WTC11 (cell line): Measurements from ENCODE around the gene KIF17. TPM values are rescaled to one million over a fixed set of nuclear protein-coding genes. Genes with fewer than 3 reads are reported as not detected.

Experiments used
- ATAC-seq: fragments of 200-7000 bp; cut with Tn5 transposase; 2 replicates; pipeline ENCODE4 v1.10.0; 2021; ENCODE audit warnings: mild to moderate bottlenecking, moderate library complexity
- CTCF ChIA-PET: fragments of 300-600 bp; sonication (Branson Sonifier 250); formaldehyde crosslinking; loops from one replicate; lab custom pipeline; 2021; ENCODE audit warnings: antibody characterized with exemption; lab: Charles Lee
- POLR2A ChIA-PET: fragments of 350-600 bp; sonication (Branson Sonifier 250); formaldehyde crosslinking; loops from one replicate; lab custom pipeline; 2021; ENCODE audit warnings: antibody characterized with exemption; lab: Charles Lee
- DNase-seq: peaks from one replicate; pipeline ENCODE4 v3.0.0; 2021; ENCODE audit warnings: low spot score
- H3K27ac Mint-ChIP-seq: 2 replicates; pipeline ENCODE4 v1.8.0; 2021; ENCODE audit warnings: mixed read lengths
- H3K27me3 Mint-ChIP-seq: 2 replicates; pipeline ENCODE4 v1.8.0; 2021; ENCODE audit warnings: low read depth, mild to moderate bottlenecking, moderate library complexity, mixed read lengths
- H3K36me3 Mint-ChIP-seq: 2 replicates; pipeline ENCODE4 v1.8.0; 2021; ENCODE audit warnings: mixed read lengths
- H3K4me1 Mint-ChIP-seq: 2 replicates; pipeline ENCODE4 v1.8.0; 2022; ENCODE audit warnings: mixed read lengths
- H3K4me3 Mint-ChIP-seq: 2 replicates; pipeline ENCODE4 v1.8.0; 2021; ENCODE audit warnings: mild to moderate bottlenecking, moderate library complexity, mixed read lengths
- H3K9me3 Mint-ChIP-seq: 2 replicates; pipeline ENCODE4 v1.8.0; 2021; ENCODE audit warnings: mixed read lengths
- ATF6 ChIP-seq: sonication (generic); formaldehyde crosslinking; IDR thresholded peaks from 2 replicates; pipeline ENCODE4 v1.8.1; 2023; ENCODE audit warnings: mild to moderate bottlenecking, missing genetic modification reagents
- CREM ChIP-seq: sonication (generic); formaldehyde crosslinking; IDR thresholded peaks from 2 replicates; pipeline ENCODE4 v1.8.1; 2022; ENCODE audit warnings: mild to moderate bottlenecking, missing genetic modification reagents, moderate library complexity
- E2F5 ChIP-seq: sonication (generic); formaldehyde crosslinking; IDR thresholded peaks from 2 replicates; pipeline ENCODE4 v1.8.1; 2022; ENCODE audit warnings: mild to moderate bottlenecking, moderate library complexity, missing genetic modification reagents
- ELF4 ChIP-seq: sonication (generic); formaldehyde crosslinking; IDR thresholded peaks from 2 replicates; pipeline ENCODE4 v1.8.1; 2022; ENCODE audit warnings: low read depth, mild to moderate bottlenecking, moderate library complexity, missing genetic modification reagents
- EMX1 ChIP-seq: fragments of 250-450 bp; sonication (Bioruptor Pico); IDR thresholded peaks from 2 replicates; pipeline ENCODE4 v1.8.0; 2021; ENCODE audit warnings: mild to moderate bottlenecking
- ERG ChIP-seq: fragments of 250-450 bp; sonication (Bioruptor Pico); IDR thresholded peaks from 2 replicates; pipeline ENCODE4 v1.8.0; 2021; ENCODE audit warnings: mild to moderate bottlenecking
- FOXJ3 ChIP-seq: sonication (generic); formaldehyde crosslinking; IDR thresholded peaks from 2 replicates; pipeline ENCODE4 v1.9.0; 2021; ENCODE audit warnings: missing genetic modification reagents, mild to moderate bottlenecking, borderline replicate concordance
- FOXK1 ChIP-seq: sonication (generic); formaldehyde crosslinking; IDR thresholded peaks from 2 replicates; pipeline ENCODE4 v1.8.0; 2022; ENCODE audit warnings: mild to moderate bottlenecking, moderate library complexity, missing genetic modification reagents
- GABPB1 ChIP-seq: sonication (generic); formaldehyde crosslinking; IDR thresholded peaks from 2 replicates; pipeline ENCODE4 v1.8.1; 2023; ENCODE audit warnings: mild to moderate bottlenecking, missing genetic modification reagents
- HMGXB4 ChIP-seq: sonication (generic); formaldehyde crosslinking; IDR thresholded peaks from 2 replicates; pipeline ENCODE4 v1.8.1; 2023; ENCODE audit warnings: mild to moderate bottlenecking, moderate library complexity, missing genetic modification reagents
- IRF1 ChIP-seq: sonication (generic); formaldehyde crosslinking; IDR thresholded peaks from 2 replicates; pipeline ENCODE4 v1.8.0; 2023; ENCODE audit warnings: missing genetic modification reagents
- JAZF1 ChIP-seq: fragments of 250-450 bp; sonication (Bioruptor Pico); IDR thresholded peaks from 2 replicates; pipeline ENCODE4 v1.9.0; 2021; ENCODE audit warnings: moderate library complexity, mild to moderate bottlenecking, inconsistent platforms
- MAX ChIP-seq: sonication (generic); formaldehyde crosslinking; IDR thresholded peaks from 2 replicates; pipeline ENCODE4 v1.8.0; 2022; ENCODE audit warnings: mild to moderate bottlenecking, missing genetic modification reagents
- NFE2L1 ChIP-seq: sonication (generic); formaldehyde crosslinking; IDR thresholded peaks from 2 replicates; pipeline ENCODE4 v1.8.1; 2023; ENCODE audit warnings: missing genetic modification reagents
- NFYB ChIP-seq: sonication (generic); formaldehyde crosslinking; conservative IDR thresholded peaks from 2 replicates; pipeline ENCODE4 v1.8.0; 2022; ENCODE audit warnings: low read depth, missing genetic modification reagents
- TCF7 ChIP-seq: sonication (generic); formaldehyde crosslinking; IDR thresholded peaks from 2 replicates; pipeline ENCODE4 v1.8.0; 2022; ENCODE audit warnings: mild to moderate bottlenecking, low read depth, missing genetic modification reagents, moderate library complexity
- ZBTB43 ChIP-seq: sonication (generic); formaldehyde crosslinking; IDR thresholded peaks from 2 replicates; pipeline ENCODE4 v1.8.1; 2023; ENCODE audit warnings: mild to moderate bottlenecking, missing genetic modification reagents
- ZNF121 ChIP-seq: sonication (generic); formaldehyde crosslinking; IDR thresholded peaks from 2 replicates; pipeline ENCODE4 v1.8.0; 2023; ENCODE audit warnings: missing genetic modification reagents
- ZNF263 ChIP-seq: sonication (generic); formaldehyde crosslinking; IDR thresholded peaks from 2 replicates; pipeline ENCODE4 v1.8.1; 2022; ENCODE audit warnings: low read depth, mild to moderate bottlenecking, moderate library complexity, missing genetic modification reagents
- ZNF317 ChIP-seq: sonication (generic); formaldehyde crosslinking; IDR thresholded peaks from 2 replicates; pipeline ENCODE4 v1.8.1; 2023; ENCODE audit warnings: low read depth, mild to moderate bottlenecking, moderate library complexity, missing genetic modification reagents, borderline replicate concordance
- ZNF671 ChIP-seq: fragments of 250-450 bp; sonication (Bioruptor Pico); IDR thresholded peaks from 2 replicates; pipeline ENCODE4 v1.8.0; 2021; ENCODE audit warnings: mild to moderate bottlenecking
- total RNA-seq: library from RNA; stranded (reverse); gene quantifications from 3 replicates; pipeline ENCODE4 v1.2.3, GENCODE V29; 2021

The KIF17 gene
- total RNA-seq, 1 experiment from 2014 or later, result 8.1 TPM

GRCh38 chr1:20726932-20727745 lies 9.3 kb upstream of the KIF17 start:
- Mint-ChIP-seq H3K36me3 (no peaks in the 10 kb centered on the region), H3K9me3 (no peaks in the 10 kb centered on the region), H3K4me1 (peaks cover 32% of the 10 kb centered on the region), H3K27ac (0 out of 2 replicates have a peak overlapping the region, but pooled peaks have one; percentile 46), H3K4me3 (no peak overlapping the region), H3K27me3 (peaks cover 19% of the 10 kb centered on the region)
- DNase-seq, result no peak
- TF ChIP-seq FOXK1 (CRISPR knock-in tag) (no peak), ELF4 (CRISPR knock-in tag) (no peak), JAZF1 (CRISPR knock-in tag) (no peak), CREM (CRISPR knock-in tag) (no peak), NFYB (CRISPR knock-in tag) (no peak), IRF1 (no peak), TCF7 (no peak), EMX1 (no peak), NFE2L1 (CRISPR knock-in tag) (no peak), GABPB1 (CRISPR knock-in tag) (no peak), ATF6 (CRISPR knock-in tag) (no peak), MAX (CRISPR knock-in tag) (no peak), ZNF671 (CRISPR knock-in tag) (no peak), ZNF317 (CRISPR knock-in tag) (no peak), ZNF263 (CRISPR knock-in tag) (no peak)
- CTCF ChIA-PET, result interaction anchor here (0.5 to 9.0 kb wide), 17 partner anchors 9 to 469 kb away, joined by 3 to 124 read pairs (median 3); partner anchors contain the start of genes HP1BP3 and KIF17
- ATAC-seq, result no peak
- POLR2A ChIA-PET, result interaction anchor here (0.7 to 2.8 kb wide), 2 partner anchors 10 to 15 kb away, joined by 3 to 9 read pairs; partner anchors contain the start of gene KIF17

GRCh38 chr1:20726118-20726911 lies 8.5 kb upstream of the KIF17 start:
- Mint-ChIP-seq H3K4me1 (peaks cover 33% of the 10 kb centered on the region), H3K27ac (no peak overlapping the region), H3K4me3 (no peak overlapping the region), H3K36me3 (no peaks in the 10 kb centered on the region), H3K27me3 (peaks cover 17% of the 10 kb centered on the region), H3K9me3 (no peaks in the 10 kb centered on the region)
- POLR2A ChIA-PET, result interaction anchor here (2.8 kb wide), 1 partner anchor 9 kb away, joined by 9 read pairs; the partner anchor contains the start of gene KIF17
- CTCF ChIA-PET, result interaction anchor here (2.9 to 9.0 kb wide), 3 partner anchors 9 to 30 kb away, joined by 11 to 124 read pairs (median 38); partner anchors contain the start of gene KIF17
- no peak for TF ChIP-seq HMGXB4
- TF ChIP-seq FOXJ3 (CRISPR knock-in tag), result no peak
- TF ChIP-seq E2F5 (CRISPR knock-in tag), result no peak
- no peak for TF ChIP-seq ZBTB43 (CRISPR knock-in tag)
- no peak for TF ChIP-seq ZNF121 (CRISPR knock-in tag)
- TF ChIP-seq ERG (CRISPR knock-in tag), result no peak
- DNase-seq (no peak), ATAC-seq (no peak)
